GM18526 (cell line): ENCODE measurements around the gene OSBPL10.

Experiments used
- POLR2A ChIP-seq: IDR thresholded peaks from 3 replicates; pipeline ENCODE4 v1.6.1; 2011; ENCODE audit not compliant: insufficient read length; ENCODE audit errors: extremely low read depth

Gene OSBPL10

DNA sequence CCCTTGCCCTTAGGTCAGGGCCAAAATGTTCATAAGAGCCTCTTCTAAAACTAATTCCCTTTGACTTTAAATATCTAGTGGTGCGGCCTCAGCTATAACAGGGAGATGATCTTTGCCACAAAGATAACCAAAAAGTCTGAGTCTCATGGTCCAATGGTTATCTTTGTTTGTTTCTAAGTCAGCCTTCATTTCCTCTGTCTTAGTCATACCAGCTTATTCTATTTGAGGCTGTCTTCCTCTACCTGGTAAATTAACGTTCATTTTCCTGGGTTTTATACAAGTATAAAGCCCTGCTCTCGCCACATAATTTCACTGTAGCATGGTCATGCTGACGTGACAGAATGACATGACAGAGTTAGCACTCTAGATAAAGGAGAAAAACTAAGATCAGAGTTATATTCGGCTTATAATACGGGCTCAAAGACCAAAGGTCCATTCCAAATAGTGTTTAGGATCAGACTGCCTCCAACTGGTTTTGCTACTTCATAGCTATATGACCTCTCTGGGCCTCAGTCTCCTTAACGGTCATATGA, 18.9 kb upstream of the OSBPL10 start:
- no peak for TF ChIP-seq POLR2A

- no peak for TF ChIP-seq POLR2A
Measured at GRCh38 chr3:31997500-31997899, 16.4 kb upstream of the OSBPL10 start.

DNA sequence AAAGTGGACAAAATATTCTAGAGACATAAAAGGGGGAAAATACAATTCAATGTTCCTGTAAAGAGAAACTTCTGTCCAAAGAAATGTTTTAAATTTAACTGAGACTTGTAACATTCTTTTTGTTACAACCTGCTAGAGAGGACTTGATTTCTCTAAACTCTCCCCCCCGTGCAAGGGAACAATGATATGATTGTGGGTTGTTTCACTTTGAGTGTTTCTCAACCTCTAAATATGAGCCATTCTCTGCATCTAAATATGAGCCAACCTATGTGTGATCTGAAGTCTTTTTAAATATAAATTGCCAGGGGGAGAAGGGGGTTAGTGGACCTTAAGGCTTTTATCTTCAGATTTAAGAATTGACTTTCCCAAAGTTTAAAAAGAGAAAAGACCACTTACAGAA, 15.1 kb upstream of the OSBPL10 start:
- TF ChIP-seq POLR2A: no peak

DNA sequence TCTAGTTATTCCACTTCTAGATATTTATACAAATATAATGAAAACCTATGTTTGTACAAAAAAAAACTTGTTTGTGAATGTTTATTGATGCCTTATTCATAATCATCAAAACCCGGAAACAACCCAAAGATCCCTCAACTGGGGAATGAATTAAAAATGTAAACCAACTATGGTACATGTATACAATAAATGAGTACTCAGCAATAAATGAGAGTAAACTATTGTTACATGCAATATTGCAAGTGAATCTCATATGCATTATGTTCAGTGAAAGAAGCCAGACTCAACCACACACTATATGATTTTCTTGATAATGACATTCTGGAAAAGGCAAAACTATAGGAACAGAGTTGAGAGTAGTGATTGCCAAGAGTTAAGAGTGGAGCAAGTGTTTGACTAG, 12.8 kb upstream of the OSBPL10 start:
- TF ChIP-seq POLR2A: no peak

GRCh38 chr3:31988271-31988670, 7.2 kb upstream of the OSBPL10 start:
- TF ChIP-seq POLR2A: no peak

GRCh38 chr3:31985831-31986230, 4.8 kb upstream of the OSBPL10 start:
- no peak for TF ChIP-seq POLR2A

DNA sequence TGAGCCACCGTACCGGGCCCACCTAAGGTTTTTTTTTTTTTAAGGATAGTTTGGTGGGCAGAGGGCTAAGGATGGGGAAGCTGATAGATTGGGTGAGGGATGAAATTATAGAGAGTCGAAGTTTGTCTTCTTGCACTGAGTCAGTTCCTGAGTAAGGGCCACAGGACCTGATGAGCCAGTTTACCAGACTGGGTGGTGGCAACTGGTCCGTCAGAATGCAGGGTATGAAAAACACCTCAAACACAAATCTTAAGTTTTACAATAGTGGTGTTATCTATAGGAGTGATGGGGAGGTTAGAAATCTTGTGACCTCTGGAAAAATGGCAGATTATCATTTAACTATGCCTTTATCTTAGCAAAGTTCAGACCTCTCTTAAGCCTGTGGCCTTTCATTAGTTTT, 3.3 kb upstream of the OSBPL10 start:
- TF ChIP-seq POLR2A: no peak

GRCh38 chr3:31980530-31981205, 394 bp downstream of the OSBPL10 start:
- TF ChIP-seq POLR2A: no peak

DNA sequence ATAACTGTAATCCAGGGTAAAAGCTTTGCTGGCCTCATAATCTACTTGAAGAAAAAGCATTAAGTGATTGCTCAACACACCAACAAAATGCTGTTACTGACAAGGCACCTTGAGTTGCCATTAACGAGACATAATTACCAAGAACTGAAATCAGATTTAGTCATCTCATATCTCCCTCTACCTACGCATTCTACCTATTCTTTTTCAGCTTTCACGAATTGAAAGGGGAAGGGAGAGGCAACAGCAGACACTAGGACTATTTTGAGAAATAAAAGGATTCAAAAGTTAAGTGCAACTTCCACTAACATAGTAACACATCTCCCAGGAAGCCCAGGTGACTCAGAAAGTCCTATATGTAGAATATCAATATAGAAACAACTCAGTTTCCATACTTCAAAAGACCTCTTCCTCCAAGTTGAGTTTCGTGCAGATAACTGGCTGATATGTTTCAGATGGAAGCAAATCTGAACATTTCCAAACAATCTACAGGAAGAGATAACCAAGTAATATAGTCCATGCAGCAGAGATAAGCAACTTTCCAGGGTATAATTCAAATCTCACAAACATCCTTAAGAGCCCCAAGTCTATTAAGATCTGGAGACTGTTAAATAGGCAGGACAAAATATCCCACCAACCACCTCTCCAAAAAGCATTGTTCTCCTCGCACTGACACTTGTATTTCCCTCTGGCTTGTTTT, 1.9 kb downstream of the OSBPL10 start:
- no peak for TF ChIP-seq POLR2A

GRCh38 chr3:31978553-31978952, 2.5 kb downstream of the OSBPL10 start:
- TF ChIP-seq POLR2A: no peak

DNA sequence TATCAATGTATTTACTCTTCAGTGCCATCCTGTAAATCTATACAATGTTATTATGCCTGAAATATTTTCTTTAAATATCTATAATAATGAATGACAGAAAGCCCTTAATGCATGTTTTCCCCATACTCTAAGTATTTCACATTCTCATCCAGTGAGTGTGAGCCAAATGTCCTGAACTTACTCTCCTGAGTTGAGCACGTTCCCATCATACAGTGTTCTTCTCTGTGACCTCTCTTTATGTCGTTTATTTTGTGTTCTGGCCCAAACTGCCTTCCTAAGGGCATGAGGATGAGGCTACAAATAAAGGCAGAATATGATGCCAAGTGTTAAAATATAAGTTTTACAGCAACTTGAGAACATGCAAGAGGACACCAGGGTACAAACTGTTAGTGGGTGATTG, 3.3 kb downstream of the OSBPL10 start:
- no peak for TF ChIP-seq POLR2A

GRCh38 chr3:31976302-31976701, 4.8 kb downstream of the OSBPL10 start:
- TF ChIP-seq POLR2A: no peak

GRCh38 chr3:31974964-31975363, 6.1 kb downstream of the OSBPL10 start:
- TF ChIP-seq POLR2A: no peak

DNA sequence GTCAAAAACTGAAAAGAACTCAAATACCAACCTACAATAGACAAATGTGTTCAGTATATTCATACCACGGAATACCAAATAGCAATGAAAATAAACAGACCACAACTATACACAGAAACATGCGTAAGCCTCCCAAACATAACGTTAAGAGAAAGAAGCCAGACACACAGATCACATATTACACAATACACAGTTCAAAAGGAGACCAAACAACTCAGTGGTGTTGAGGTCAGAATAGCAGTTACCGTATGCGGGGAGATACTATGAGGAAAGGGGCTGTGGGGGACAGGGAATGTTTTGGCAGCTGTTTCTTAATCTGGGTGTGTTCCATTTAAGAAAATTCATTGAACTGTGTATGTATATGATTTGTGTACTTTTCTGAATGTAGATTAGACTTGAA, 6.6 kb downstream of the OSBPL10 start:
- no peak for TF ChIP-seq POLR2A

DNA sequence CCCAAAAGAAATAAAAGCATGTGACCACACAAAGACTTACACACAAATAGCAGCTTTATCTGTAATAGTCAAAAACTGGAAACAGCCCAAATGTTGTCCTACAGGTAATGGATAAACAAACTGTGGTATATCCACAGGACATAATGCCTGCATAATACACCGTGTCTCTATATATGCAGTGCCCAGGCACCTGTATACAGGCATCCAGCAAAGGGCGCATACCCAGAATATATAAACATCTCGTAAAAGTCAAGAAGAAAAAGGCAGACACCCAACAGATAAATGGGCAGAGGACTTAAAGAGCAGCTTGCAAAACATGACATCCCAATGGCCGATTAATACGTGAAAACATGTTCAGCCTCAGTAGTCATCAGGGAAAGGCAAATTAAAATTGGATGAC, 7.2 kb downstream of the OSBPL10 start:
- TF ChIP-seq POLR2A: no peak

DNA sequence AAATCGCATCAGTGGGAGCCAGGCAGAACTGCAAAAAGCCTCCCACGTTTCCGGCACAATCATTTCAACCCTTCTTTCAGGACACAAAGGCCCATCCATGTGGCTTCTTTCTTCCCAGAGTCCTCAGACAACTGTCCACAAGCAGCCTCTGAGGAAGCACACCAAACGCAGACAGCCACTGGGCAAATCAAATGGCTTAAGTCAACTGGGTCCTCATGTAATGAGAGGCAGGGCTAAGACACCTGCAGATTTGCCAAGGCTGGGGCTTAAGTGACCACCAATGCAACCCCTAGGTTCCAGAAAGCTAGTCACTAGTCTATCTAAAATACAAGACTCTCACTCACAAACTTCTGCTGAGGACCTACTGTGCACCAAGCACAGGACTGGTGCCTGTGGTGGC, 8.0 kb downstream of the OSBPL10 start:
- no peak for TF ChIP-seq POLR2A

DNA sequence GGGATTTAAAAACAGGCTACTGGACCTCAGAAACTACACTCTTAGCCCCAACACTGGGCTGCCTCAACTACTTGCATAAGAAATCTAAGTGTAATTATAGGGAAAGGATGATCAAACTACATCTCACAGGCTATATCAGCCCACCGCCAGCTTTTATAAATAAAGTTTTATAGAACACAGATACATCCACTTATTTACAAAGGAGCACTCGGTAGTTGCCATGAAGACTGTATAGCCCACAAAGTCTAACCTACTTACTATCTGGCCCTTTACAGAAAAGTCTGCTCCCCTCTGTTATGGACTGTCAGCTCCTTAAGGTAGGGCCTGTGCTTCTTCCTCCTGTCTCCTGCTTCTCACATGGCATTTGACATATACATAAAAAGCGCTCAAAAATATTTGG, 9.5 kb downstream of the OSBPL10 start:
- TF ChIP-seq POLR2A: no peak

- no peak for TF ChIP-seq POLR2A
Measured at GRCh38 chr3:31968927-31969418, 12.1 kb downstream of the OSBPL10 start.
